NCI-H460 (cell line): ENCODE data around the gene TRIAP1. TPM values are rescaled to one million over a fixed set of nuclear protein-coding genes. Genes with fewer than 3 reads are reported as not detected.
"Not testable (repeated sequence)": the region's sequence is repeated elsewhere in the genome, so short reads cannot be mapped to it uniquely, and the experiment has no call there.

Experiments
- DNase-seq: peaks from one replicate; pipeline ENCODE4 v3.0.0-alpha.2; 2016; ENCODE audit warnings: low read depth; ENCODE audit errors: extremely low read depth
- total RNA-seq: library from RNA; depleted of rRNA; stranded (reverse); fragments of >200 nt; shearing (Covaris generic); gene quantifications from 2 replicates; pipeline ENCODE4 v1.2.3, GENCODE V29; 2014

TRIAP1 gene
- total RNA-seq, 1 experiment from 2014 or later, result 91.3 TPM

GRCh38 chr12:120469450-120470149 is 23.4 kb upstream of the TRIAP1 start, which contains the start of gene SRSF9:
Gene SRSF9 (minus strand): TSS chr12:120469748. CDS start chr12:120469609, 139 bp downstream.
- DNase-seq, result peak; percentile 95

DNA sequence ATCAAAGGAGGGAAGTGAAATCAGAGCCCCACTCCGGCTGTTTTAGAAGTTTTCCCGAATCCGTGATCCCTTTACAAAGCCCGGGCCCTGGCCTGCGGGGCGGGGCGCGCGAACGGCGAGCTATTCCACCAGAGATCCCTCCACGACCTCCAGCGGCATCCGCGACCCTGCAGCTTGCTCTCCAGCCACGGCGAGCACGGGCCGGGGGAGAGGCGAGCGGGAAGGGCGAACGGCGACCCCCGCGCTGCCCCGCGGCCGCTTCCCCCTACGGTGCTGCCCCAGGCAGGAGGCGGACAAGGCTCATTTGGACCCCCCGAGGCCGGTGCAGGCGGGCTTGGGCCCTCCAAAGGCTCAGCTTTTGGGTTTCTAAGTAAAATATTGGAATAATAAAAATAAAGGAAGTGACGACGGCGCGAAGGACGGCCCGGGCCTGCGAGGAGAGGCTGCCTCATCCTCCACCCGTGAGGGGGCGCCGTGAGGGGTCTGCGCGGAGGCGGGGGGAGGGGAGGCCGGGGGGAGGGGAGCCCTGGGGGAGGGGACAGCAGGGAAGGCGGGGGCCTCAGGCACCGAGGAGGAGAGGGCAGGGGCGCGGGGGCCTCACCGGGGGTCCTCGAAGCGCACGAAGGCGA is 22.8 kb upstream of the TRIAP1 start:
- no peak for DNase-seq

DNA sequence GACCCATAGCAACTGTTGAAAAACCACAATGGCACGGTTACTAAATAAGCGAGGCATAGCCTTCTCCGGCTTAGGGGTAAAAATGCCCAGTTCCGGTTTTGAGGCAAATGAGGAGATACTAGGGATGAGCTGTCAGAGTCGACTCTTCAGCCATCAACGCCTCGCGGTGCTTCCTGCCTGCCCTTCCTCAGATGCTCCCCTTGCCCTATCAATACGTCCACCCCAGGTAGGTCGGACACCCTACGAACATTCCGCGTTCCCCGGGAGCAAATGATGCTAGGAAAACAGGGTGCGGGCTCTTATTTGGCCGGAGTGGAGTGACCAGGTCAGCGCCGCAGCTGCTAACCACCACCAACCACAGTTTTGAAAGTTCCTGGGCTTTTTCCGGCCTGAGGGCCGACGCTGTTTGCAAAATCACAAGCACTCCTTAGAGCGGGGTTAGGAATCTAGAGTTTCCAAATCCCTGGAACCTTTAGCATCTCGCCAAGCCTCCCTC is 22.2 kb upstream of the TRIAP1 start:
- DNase-seq, result no peak

GRCh38 chr12:120467439-120467838 is 21.3 kb upstream of the TRIAP1 start:
- DNase-seq, result no peak

- peak; percentile 42 for DNase-seq
Measured at GRCh38 chr12:120466560-120467315, 20.6 kb upstream of the TRIAP1 start.

DNA sequence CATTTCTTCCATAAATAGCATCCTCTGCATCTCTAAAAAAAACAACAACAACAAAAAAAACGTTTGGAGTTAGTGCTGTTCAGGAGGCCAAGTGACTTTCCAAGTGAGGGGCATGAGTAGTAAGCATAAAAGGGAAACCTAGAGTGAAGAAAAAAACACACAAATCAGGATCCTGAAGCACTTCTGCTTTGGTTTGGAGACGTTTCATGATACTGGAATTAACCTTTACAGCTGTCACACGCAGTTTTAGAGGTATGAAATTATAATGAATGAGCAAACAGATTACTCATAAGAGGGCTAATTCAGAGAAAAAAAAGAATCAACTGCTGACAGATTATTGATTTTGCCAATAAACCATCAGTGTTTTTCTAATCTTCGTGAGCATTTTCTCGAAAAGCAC is 19.6 kb upstream of the TRIAP1 start:
- no peak for DNase-seq

DNA sequence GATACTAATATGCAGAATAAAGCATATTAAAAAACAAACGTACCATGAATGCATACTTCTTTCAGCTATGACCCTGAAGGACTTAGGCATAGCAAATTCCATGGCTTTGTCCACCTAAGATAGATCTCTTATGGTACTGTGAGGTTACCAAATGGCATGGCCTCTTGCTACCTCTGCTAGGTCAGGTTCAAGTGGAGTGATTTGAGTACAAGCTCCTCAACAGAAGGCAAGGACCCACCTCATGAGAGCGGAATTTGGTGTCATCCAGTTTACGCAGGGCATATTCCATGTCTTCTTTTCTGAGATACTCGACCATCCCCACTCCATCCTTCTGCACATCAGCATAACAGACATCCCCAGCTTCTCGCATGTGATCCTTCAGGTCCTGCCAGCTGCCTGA is 17.5 kb upstream of the TRIAP1 start:
- DNase-seq, result no peak

DNA sequence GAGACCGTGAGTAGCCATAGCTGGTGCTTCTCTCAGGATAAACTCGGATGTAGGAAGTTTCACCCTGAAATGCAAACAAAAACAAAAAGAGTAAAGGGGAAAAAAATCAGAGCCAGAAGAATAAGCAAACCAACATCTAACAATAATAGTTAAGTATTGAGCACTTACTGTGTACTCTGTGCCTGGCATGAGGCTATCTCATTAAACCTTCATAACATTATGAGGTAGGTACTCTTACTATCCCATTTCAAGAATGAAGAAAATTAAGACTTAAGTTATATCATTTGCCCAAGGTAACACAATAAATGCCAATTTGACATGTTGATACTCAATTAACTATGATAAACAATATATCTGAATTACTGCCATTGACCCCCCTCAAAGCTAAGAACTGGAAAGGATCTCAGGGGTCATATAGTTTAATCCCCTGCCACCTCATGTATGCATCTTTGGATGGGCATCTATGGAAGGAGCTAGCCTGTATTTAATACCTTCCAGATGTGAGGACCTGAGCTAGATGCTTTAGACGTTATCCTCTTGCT is 16.0 kb upstream of the TRIAP1 start:
- DNase-seq, result no peak

- DNase-seq, result no peak
Measured at GRCh38 chr12:120460157-120460556, 14.0 kb upstream of the TRIAP1 start.

DNA sequence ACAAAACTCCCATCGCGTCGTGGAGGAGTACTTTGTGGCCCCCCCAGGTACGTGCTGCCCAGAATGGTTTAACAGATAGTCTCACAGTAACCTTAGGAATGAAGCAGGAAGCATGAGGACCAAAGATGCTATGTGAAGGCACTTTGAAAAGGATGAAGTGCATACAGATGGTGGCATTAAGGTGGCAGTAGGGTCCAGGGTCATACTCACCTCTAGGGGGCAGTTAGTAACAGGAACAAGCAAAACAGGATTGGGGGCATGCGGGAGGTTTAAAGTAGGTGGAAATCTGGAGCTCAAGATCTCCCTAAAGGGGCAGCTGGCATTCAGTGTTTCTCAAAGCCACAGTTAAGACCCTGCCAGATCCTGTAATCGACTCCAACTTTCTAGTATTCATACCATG is 10.9 kb upstream of the TRIAP1 start:
- no peak for DNase-seq

DNA sequence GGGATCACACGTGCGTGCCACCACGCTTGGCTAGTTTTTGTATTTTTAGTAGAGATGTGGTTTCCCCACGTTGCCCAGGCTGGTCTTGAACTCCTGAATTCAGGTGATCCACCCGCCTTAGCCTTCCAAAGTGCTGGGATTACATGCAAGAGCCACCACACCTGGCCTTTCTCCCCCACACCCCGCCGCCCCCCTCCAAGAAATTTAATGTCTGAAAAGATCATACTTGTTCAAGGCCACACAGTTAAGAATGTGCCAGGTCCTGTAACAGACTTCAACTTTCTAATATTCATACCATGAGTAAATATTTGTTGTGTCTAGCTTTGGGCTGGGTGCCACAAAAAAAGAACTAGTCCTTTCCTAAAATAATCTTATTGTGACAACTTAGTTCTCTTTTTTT is 9.1 kb upstream of the TRIAP1 start:
- no peak for DNase-seq

DNA sequence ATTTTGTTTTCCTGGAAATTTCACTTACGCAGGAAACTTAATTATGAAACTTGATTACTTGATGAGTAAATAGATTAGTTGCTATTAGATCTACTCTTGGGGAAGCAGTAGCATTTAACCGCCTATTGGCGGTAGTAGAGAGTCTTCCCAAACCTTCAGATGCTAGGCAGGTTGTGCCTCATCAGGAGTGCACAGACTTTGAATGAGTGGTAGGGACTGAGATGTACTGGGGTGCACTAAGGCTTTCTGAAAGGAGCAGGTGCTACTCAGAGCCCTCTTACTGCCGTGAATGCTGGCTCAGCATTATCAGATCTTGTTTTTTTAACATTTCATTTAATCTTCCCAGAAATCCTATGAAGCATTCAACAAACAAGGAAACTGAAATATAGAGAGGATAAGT is 7.8 kb upstream of the TRIAP1 start:
- peak; percentile 42 for DNase-seq

DNA sequence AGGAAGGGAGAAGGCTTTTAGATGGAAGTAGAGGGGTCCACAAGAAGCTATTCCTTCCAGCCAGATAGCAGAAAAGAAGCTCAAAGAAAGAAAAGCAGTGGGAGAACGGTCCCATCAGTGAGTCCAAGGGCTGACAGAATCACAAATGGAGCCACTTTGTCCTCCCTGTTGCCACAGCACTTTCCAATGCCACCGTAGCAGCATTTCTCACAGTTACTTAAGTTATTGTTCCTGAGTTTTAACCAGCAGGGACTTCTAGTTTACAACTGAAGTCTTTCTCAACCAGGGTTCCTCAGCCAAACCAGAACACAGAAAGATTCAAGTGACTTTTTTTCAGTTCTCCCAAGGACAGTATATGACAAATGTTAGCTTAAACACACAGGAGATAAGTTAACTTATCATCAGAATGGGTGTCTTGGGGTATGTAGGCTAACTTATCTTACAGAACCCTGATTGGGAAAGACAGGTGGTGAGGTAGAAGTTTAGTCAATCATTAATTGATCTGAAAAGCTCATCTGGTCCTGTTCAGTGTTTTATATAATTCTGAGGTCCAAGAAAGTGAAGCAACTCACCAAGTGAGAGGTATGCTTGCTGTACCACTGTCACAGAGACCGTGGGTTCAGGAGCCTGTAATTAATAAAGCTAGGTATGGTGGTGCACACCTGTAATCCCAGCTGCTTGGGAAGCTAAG is 7.0 kb upstream of the TRIAP1 start:
- no peak for DNase-seq

GRCh38 chr12:120452524-120452923 is 6.3 kb upstream of the TRIAP1 start:
- DNase-seq, result not testable (repeated sequence)

DNA sequence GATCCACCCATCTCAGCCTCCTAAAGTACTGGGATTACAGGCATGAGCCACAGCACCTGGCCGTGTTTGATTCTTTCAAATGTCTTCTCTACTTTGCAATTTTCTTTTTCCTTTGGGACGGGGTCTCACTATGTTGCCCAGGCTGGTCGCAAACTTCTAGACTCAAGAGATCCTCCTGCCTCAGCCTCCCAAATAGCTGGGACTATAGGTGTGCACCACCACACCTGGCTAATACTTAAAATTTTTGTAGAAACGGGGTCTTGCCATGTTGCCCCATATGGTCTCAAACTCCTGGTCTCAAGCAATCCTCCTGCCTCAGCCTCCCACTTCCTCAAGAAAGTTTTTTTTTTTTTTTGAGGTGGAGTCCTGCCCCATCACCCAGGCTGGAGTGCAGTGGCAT is 1.8 kb upstream of the TRIAP1 start:
- no peak for DNase-seq

DNA sequence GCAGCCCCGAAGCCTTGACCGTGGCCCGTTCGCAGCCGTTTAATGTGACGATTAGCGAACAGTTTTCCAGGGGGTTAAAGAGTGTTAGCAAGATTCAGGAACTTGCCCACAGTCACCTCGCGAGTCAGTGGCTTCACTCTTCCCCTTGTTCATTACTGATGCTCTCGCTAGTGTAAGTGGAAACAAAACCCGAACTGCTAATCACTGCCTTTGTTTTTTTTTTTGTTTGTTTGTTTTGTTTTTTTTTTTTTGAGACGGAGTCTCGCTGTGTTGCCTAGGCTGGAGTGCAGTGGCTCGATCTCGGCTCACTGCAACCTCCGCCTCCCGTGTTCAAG is 627 bp upstream of the TRIAP1 start:
- not testable (repeated sequence) for DNase-seq

DNA sequence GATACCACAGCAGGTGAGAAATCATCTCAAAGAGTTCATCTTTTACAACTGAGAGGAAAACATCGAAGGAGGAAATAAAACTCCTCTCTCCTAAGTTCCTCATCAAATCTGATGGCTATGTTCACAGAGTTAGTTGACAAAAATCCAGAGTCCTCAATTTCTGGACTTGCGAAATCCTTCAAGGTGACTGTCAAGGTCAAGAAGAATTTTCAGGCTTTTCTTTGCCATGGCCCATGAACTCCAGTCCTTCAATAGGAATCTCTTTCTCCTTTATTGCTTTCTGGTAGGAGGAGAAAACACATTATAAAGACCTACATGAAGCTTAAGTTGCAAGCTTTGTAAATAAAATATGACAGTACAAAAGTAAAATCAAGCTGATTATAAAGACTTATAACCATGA is 1.5 kb downstream of the TRIAP1 start:
- no peak for DNase-seq

DNA sequence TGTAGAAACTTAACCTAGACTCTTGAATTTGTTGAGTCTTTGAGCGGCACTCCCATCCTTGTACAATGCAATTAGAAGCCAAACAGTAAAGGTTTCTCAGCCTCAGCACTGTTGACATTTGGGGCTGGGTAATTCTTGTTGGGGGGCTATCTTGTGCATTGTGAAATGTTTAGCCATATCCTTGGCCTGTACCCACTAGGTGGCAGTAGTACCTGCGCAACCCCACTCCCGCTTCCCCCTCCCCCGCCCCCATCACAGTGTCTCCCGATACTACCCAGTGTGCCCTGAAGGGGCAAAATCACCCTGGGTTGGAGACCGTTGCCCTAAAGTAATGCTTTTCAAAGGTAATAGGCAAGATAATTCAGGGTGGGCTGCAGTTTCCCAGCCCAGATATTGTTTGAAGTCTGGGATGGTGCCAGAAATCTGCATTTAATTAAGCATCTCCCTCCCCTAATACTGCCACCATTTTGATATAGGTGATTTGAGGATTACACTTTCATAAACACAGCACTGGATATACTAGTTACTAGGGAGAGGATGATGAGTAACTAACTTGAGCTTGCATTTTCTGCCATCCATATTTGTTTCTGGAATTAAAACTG is 6.4 kb downstream of the TRIAP1 start:
- peak; percentile 67 for DNase-seq

GRCh38 chr12:120438495-120439198 is 7.5 kb downstream of the TRIAP1 start:
- no peak for DNase-seq
